ENCODE measurements around the gene RAPGEF1.

- TF ChIP-seq, protein P1, sequence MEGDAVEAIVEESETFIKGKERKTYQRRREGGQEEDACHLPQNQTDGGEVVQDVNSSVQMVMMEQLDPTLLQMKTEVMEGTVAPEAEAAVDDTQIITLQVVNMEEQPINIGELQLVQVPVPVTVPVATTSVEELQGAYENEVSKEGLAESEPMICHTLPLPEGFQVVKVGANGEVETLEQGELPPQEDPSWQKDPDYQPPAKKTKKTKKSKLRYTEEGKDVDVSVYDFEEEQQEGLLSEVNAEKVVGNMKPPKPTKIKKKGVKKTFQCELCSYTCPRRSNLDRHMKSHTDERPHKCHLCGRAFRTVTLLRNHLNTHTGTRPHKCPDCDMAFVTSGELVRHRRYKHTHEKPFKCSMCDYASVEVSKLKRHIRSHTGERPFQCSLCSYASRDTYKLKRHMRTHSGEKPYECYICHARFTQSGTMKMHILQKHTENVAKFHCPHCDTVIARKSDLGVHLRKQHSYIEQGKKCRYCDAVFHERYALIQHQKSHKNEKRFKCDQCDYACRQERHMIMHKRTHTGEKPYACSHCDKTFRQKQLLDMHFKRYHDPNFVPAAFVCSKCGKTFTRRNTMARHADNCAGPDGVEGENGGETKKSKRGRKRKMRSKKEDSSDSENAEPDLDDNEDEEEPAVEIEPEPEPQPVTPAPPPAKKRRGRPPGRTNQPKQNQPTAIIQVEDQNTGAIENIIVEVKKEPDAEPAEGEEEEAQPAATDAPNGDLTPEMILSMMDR (IDR thresholded peaks at IDR 0.05): no peak
- no peak for TF ChIP-seq POLR2A (IDR thresholded peaks at IDR 0.05)
Observed at GRCh38 chr9:131727184-131727759, 12.6 kb downstream of the RAPGEF1 start.

Measured in tibial nerve (tissue), 3 donors.